Activated naive CD4-positive, alpha-beta T cell treated with anti-CD3 and anti-CD28 coated beads, Interleukin-2, amount 50 U/mL, for 24 hours (primary cell): ENCODE results near the gene CDC123.
"Not testable (repeated sequence)": the region's sequence is repeated elsewhere in the genome, so short reads cannot be mapped to it uniquely, and the experiment has no call there.

Experiments used
- H3K27ac Mint-ChIP-seq: one replicate; pipeline ENCODE4 v1.8.0; 2021; ENCODE audit warnings: mild to moderate bottlenecking, mixed read lengths
- H3K27me3 Mint-ChIP-seq: one replicate; pipeline ENCODE4 v1.8.0; 2021; ENCODE audit warnings: mixed read lengths
- H3K36me3 Mint-ChIP-seq: one replicate; pipeline ENCODE4 v1.8.0; 2021; ENCODE audit warnings: mixed read lengths
- H3K4me1 Mint-ChIP-seq: one replicate; pipeline ENCODE4 v1.8.0; 2021; ENCODE audit warnings: mixed read lengths
- H3K4me3 Mint-ChIP-seq: one replicate; pipeline ENCODE4 v1.8.0; 2021; ENCODE audit warnings: mild to moderate bottlenecking, mixed read lengths
- H3K9me3 Mint-ChIP-seq: one replicate; pipeline ENCODE4 v1.8.0; 2021; ENCODE audit warnings: mixed read lengths

CDC123 gene

GRCh38 chr10:12238821-12239220, 42.8 kb downstream of the CDC123 start:
- Mint-ChIP-seq H3K9me3 (no peaks in the 10 kb centered on the region), H3K27ac (no peak overlapping the region), H3K4me1 (peaks cover 26% of the 10 kb centered on the region), H3K36me3 (peaks cover 14% of the 10 kb centered on the region), H3K27me3 (no peaks in the 10 kb centered on the region), H3K4me3 (no peak overlapping the region)

DNA sequence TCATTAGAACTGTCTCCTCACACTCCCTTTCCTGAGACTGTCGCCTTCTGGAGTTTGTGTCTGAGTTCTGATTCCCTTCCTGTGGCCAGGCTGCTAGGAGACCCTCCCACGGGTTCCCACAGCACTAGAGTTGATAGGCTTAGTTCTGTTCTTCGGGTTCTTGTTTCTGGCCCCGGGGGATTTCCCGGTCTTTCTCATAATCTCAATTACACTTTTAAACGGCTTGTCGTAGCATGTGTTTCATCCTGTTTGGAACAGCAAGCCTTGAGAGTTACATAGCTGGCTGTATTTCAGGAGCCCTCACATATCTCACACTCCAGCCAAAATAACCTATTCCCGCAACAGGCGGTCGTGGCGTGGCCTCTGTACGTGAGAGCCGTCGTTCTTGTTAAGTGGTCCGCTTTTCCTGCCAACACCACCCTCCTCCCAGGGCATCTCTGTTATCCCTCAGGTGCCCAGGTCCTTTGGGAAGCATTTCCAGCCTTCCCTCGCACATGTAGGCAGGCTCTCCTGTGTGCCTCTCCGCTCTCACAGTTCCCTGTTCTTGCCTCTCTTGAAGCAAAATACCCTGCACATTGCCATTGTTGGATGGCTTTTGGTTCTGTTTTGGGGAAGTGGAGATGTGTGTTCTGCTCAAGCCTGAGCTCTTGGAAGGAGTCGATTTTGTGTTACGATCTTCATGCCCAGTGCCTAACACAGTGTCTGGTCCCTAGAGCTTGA, 46.0 kb downstream of the CDC123 start:
- Mint-ChIP-seq H3K4me1 (peaks cover 26% of the 10 kb centered on the region), H3K9me3 (no peaks in the 10 kb centered on the region), H3K27me3 (no peaks in the 10 kb centered on the region), H3K27ac (peak overlapping the region; percentile 95), H3K36me3 (peaks cover 14% of the 10 kb centered on the region), H3K4me3 (peak overlapping the region; percentile 79)

GRCh38 chr10:12243864-12244620, 48.1 kb downstream of the CDC123 start:
- no peak overlapping the region for H3K27ac Mint-ChIP-seq

GRCh38 chr10:12250181-12250580, 54.2 kb downstream of the CDC123 start:
- Mint-ChIP-seq H3K36me3 (peaks cover 11% of the 10 kb centered on the region), H3K27me3 (no peaks in the 10 kb centered on the region), H3K4me3 (no peak overlapping the region), H3K27ac (peak overlapping the region; percentile 53), H3K4me1 (no peaks in the 10 kb centered on the region), H3K9me3 (no peaks in the 10 kb centered on the region)

More at GRCh38 chr10:12243864-12244620, 48.1 kb downstream of the CDC123 start:
- Mint-ChIP-seq H3K4me1 (peaks cover 26% of the 10 kb centered on the region), H3K36me3 (peaks cover 15% of the 10 kb centered on the region), H3K9me3 (no peaks in the 10 kb centered on the region), H3K4me3 (no peak overlapping the region), H3K27me3 (no peaks in the 10 kb centered on the region)

GRCh38 chr10:12250702-12251101, 54.7 kb downstream of the CDC123 start:
- H3K36me3 Mint-ChIP-seq, result peaks cover 11% of the 10 kb centered on the region
- H3K9me3 Mint-ChIP-seq, H3K4me1 Mint-ChIP-seq, H3K27me3 Mint-ChIP-seq, H3K27ac Mint-ChIP-seq, H3K4me3 Mint-ChIP-seq: not testable (repeated sequence)

- no peaks in the 10 kb centered on the region for H3K4me1 Mint-ChIP-seq
- H3K9me3 Mint-ChIP-seq, result no peaks in the 10 kb centered on the region
- no peak overlapping the region for H3K4me3 Mint-ChIP-seq
- H3K27me3 Mint-ChIP-seq, result no peaks in the 10 kb centered on the region
- peaks cover 10% of the 10 kb centered on the region for H3K36me3 Mint-ChIP-seq
- H3K27ac Mint-ChIP-seq, result no peak overlapping the region
Observed at GRCh38 chr10:12251581-12251980, 55.6 kb downstream of the CDC123 start.

- Mint-ChIP-seq H3K4me1 (no peaks in the 10 kb centered on the region), H3K36me3 (peaks cover 9% of the 10 kb centered on the region), H3K27ac (no peak overlapping the region), H3K27me3 (no peaks in the 10 kb centered on the region), H3K9me3 (no peaks in the 10 kb centered on the region), H3K4me3 (no peak overlapping the region)
Observed at GRCh38 chr10:12252882-12253546, 57.0 kb downstream of the CDC123 start.

DNA sequence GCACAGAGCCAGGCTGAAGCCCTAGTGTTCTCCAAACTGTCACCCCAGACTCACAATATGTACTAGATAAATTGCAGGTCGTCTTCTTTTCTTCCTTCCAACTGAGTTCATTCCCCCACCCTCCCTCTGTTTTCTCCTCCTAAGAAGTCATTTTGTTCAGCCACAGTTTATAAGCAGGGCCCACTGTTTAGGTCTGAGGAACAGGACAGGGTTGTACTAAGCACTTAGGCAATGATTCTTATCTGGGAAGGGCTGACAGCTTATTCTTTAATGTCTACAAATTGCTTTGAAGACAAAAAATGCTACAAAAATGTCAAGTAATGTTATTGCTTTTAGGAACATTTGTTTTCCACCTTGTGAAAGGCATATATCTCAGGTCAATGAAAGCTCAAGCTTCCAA, 59.1 kb downstream of the CDC123 start:
- Mint-ChIP-seq H3K4me3 (no peak overlapping the region), H3K27ac (no peak overlapping the region), H3K36me3 (peaks cover 8% of the 10 kb centered on the region), H3K9me3 (no peaks in the 10 kb centered on the region), H3K27me3 (no peaks in the 10 kb centered on the region), H3K4me1 (no peaks in the 10 kb centered on the region)

DNA sequence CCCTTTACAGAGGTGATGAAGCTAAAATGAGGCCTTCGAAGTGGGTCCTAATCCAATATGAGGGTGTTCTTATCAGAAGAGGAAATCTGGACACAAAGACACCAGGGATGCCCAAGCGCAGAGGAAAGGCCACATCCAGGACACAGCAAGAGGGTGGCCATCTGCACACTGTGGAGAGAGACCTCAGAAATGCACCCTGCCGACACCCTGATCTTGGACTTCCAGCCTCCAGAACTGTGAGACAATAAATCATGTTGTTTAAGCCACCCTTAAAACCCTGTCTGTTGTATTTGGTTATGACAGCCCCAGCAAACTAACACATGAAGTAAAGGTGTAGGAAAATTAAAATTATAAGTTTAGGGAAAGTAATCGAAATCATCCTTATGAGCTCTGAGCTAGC, 64.0 kb downstream of the CDC123 start:
- H3K27me3 Mint-ChIP-seq, result no peaks in the 10 kb centered on the region
- H3K4me1 Mint-ChIP-seq, result peaks cover 4% of the 10 kb centered on the region
- H3K4me3 Mint-ChIP-seq, result no peak overlapping the region
- peaks cover 3% of the 10 kb centered on the region for H3K36me3 Mint-ChIP-seq
- H3K9me3 Mint-ChIP-seq, result no peaks in the 10 kb centered on the region
- peak overlapping the region; percentile 68 for H3K27ac Mint-ChIP-seq

- Mint-ChIP-seq H3K36me3 (peaks cover 3% of the 10 kb centered on the region), H3K4me1 (peaks cover 4% of the 10 kb centered on the region), H3K4me3 (no peak overlapping the region), H3K27ac (no peak overlapping the region), H3K27me3 (no peaks in the 10 kb centered on the region), H3K9me3 (no peaks in the 10 kb centered on the region)
Observed at GRCh38 chr10:12262278-12262981, 66.4 kb downstream of the CDC123 start.

DNA sequence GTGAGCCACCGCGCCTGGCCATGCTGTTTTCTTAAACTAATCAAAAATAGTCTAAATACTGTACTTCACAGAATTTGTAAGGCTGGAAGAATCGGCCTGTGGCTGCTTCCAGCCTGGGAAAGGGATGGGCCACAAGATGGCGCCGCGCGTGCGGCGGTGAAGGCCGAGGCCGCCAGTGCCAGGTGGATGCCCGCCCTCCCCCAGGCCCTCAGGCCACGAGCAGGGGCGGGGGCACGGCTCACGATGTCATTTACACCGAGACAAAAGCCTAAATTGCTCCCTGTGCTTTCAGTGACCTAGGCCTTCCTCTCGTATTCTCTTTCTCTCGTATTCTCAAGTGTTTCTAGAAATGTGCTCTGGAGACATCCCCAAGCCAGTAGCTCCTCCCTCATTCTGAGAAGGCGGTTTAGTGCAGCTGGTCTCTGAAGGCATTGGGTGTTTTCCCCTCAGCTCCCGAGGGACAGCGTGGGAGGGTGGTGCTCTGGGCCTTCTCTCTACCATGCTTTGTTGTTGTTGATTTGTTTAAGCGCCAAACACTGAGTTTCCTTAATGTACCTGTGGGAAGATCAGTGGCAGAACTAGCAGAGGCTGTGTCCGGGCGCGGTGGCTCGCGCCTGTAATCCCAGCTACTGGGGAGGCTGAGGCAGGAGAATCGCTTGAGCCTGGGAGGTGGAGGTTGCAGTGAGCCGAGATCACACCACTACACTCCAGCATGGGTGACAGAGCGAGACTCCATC, 68.4 kb downstream of the CDC123 start:
- Mint-ChIP-seq H3K27ac (peak overlapping the region; percentile 91), H3K36me3 (no peaks in the 10 kb centered on the region), H3K4me3 (peak overlapping the region; percentile 78), H3K4me1 (peaks cover 4% of the 10 kb centered on the region), H3K27me3 (no peaks in the 10 kb centered on the region), H3K9me3 (no peaks in the 10 kb centered on the region)

- no peak overlapping the region for H3K4me3 Mint-ChIP-seq
Observed at GRCh38 chr10:12269056-12269455, 73.1 kb downstream of the CDC123 start.

GRCh38 chr10:12271210-12271540, 75.2 kb downstream of the CDC123 start:
- Mint-ChIP-seq H3K27ac (no peak overlapping the region), H3K27me3 (no peaks in the 10 kb centered on the region), H3K4me1 (no peaks in the 10 kb centered on the region), H3K9me3 (no peaks in the 10 kb centered on the region), H3K36me3 (no peaks in the 10 kb centered on the region), H3K4me3 (no peak overlapping the region)

More at GRCh38 chr10:12269056-12269455, 73.1 kb downstream of the CDC123 start:
- Mint-ChIP-seq H3K27ac (no peak overlapping the region), H3K9me3 (no peaks in the 10 kb centered on the region), H3K36me3 (no peaks in the 10 kb centered on the region), H3K27me3 (no peaks in the 10 kb centered on the region), H3K4me1 (peaks cover 4% of the 10 kb centered on the region)

DNA sequence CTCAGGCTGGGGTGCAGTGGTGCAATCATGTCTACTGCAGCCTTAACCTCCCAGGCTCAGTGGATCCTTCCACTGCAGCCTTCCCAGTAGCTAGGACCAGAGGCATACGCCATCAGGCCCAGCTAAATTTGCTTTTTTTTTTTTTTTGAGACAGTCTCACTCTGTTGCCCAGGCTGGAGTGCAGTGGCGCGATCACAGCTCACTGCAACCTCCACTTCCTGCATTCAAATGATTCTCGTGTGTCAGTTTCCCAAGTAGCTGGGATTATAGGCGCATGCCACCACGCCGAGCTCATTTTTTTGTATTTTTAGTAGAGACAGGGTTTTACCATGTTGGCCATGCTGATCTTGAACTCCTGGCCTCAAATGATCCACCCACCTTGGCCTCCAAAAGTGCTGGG, 81.9 kb downstream of the CDC123 start:
- not testable (repeated sequence) for H3K27ac Mint-ChIP-seq, H3K9me3 Mint-ChIP-seq, H3K27me3 Mint-ChIP-seq, H3K4me3 Mint-ChIP-seq, H3K36me3 Mint-ChIP-seq, H3K4me1 Mint-ChIP-seq

GRCh38 chr10:12279281-12279680, 83.3 kb downstream of the CDC123 start:
- H3K27ac Mint-ChIP-seq, result no peak overlapping the region
- H3K4me3 Mint-ChIP-seq, result no peak overlapping the region
- no peaks in the 10 kb centered on the region for H3K27me3 Mint-ChIP-seq
- H3K4me1 Mint-ChIP-seq, result no peaks in the 10 kb centered on the region
- no peaks in the 10 kb centered on the region for H3K9me3 Mint-ChIP-seq
- H3K36me3 Mint-ChIP-seq, result no peaks in the 10 kb centered on the region
